ENCODE measurements around the gene ACOXL. TPM values are rescaled to one million over a fixed set of nuclear protein-coding genes. Genes with fewer than 3 reads are reported as not detected.

ACOXL gene
- total RNA-seq, 2 experiments from 2014 or later, result 0.26 to 0.41 TPM

DNA sequence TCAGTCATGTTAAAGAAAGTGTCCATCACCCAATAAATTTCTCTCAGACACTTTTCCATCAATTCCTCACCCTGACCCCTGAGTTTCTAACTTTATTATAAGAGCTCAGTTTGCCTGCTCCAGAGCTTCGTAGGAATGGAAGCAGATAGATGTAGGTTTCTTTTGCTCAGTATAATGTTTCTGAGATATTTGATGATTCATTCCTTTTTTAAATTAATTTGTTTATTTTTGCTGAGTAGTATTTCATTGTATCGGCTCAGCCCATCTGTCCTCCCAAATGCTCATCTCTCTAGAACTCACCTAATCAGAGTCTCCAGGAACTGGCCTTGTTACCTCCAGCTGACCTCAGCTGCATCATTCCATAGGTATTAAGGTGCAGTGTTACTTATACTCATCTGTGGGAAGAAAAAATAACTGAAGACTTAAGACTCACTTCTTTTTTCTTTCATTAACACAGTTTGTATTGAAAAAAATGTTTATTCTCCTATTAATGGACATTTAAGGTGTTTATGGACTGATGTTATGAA lies 376.4 kb downstream of the ACOXL start:
- H3K4me3 Mint-ChIP-seq, result no peak overlapping the region

DNA sequence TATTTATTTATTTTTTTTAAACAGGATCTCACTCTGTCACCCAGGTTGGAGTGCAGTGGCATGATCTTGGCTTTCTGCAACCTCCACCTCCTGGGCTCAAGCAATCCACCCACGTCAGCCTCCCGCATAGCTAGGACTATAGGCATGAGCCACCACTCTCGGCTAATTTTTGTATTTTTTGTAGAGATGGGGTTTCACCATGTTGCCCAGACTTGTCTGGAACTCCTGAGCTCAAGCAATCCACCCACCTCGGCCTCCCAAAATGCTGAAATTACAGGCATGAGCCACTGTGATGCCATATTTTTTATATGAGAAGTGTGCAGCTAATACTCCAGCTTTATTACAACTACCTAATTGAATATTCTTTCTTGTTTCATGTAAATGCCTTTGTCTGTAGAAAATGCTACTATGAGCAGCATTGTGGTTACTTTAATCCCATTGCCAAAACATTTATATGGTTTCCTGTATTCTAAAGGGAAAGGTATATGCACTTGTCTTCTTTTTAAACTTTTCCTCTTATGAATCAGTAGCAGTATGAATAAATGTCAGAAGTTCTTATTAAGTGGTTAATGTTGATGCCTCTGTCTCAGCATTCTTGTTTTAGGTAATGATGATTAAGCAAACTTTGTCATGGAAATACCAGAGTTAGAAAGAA lies 378.9 kb downstream of the ACOXL start:
- POLR2A ChIA-PET, result interaction anchor here (0.8 to 1.7 kb wide), 4 partner anchors 9 to 19 kb away, joined by 3 to 7 read pairs (median 4); partner anchors contain the start of gene BCL2L11
- Mint-ChIP-seq H3K36me3 (no peaks in the 10 kb centered on the region), H3K27me3 (peaks cover 58% of the 10 kb centered on the region), H3K4me3 (no peak overlapping the region), H3K27ac (no peak overlapping the region), H3K9me3 (no peaks in the 10 kb centered on the region), H3K4me1 (ENCODE audit: low read depth) (peaks cover 28% of the 10 kb centered on the region)
- CTCF ChIA-PET, result interaction anchor here (0.7 kb wide), 1 partner anchor 20 kb away, joined by 3 read pairs; no protein-coding TSS in a partner anchor
- peak; percentile 57 for DNase-seq
- intact Hi-C loops (cut with micrococcal nuclease), result loop anchor here (1.0 to 10.0 kb wide), 5 partner anchors 10 to 344 kb away; no protein-coding TSS in a partner anchor

More for the DNA sequence above, 376.4 kb downstream of the ACOXL start:
- Mint-ChIP-seq H3K27me3 (peaks cover 64% of the 10 kb centered on the region), H3K9me3 (no peaks in the 10 kb centered on the region), H3K4me1 (ENCODE audit: low read depth) (peaks cover 19% of the 10 kb centered on the region), H3K27ac (no peak overlapping the region), H3K36me3 (no peaks in the 10 kb centered on the region)
- ChIA-PET POLR2A (no interaction called here), CTCF (no interaction called here)
- intact Hi-C loops (cut with micrococcal nuclease), result no loop called here
- no peak for DNase-seq

DNA sequence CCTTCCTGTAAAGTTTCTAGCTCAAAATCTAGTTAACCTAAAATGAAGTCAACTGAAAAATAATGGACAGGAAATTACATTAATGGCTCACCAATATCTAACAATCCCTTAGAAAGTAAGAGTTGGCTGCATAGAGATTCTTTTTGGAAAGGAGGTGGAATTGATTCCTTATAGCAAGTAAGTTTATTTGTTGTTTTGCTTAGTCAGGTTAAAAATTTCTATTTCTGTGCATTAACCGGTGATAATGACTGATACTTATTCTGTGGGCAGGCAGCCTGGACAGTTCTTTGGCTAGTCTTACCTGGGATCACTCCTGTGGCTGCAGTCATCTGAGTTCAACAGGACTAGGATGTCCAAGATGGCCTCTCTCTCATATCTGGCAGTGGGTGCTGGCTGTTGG lies 381.5 kb downstream of the ACOXL start:
- Mint-ChIP-seq H3K4me3 (no peak overlapping the region), H3K27ac (no peak overlapping the region), H3K9me3 (no peaks in the 10 kb centered on the region), H3K4me1 (ENCODE audit: low read depth) (peaks cover 43% of the 10 kb centered on the region), H3K36me3 (no peaks in the 10 kb centered on the region), H3K27me3 (peaks cover 45% of the 10 kb centered on the region)
- CTCF ChIA-PET, result interaction anchor here (1.0 to 1.1 kb wide), 2 partner anchors 14 to 22 kb away, joined by 3 to 4 read pairs; no protein-coding TSS in a partner anchor
- POLR2A ChIA-PET, result no interaction called here
- intact Hi-C loops (cut with micrococcal nuclease), result loop anchor here (10.0 kb wide), 1 partner anchor 341 kb away; no protein-coding TSS in a partner anchor
- DNase-seq, result no peak

DNA sequence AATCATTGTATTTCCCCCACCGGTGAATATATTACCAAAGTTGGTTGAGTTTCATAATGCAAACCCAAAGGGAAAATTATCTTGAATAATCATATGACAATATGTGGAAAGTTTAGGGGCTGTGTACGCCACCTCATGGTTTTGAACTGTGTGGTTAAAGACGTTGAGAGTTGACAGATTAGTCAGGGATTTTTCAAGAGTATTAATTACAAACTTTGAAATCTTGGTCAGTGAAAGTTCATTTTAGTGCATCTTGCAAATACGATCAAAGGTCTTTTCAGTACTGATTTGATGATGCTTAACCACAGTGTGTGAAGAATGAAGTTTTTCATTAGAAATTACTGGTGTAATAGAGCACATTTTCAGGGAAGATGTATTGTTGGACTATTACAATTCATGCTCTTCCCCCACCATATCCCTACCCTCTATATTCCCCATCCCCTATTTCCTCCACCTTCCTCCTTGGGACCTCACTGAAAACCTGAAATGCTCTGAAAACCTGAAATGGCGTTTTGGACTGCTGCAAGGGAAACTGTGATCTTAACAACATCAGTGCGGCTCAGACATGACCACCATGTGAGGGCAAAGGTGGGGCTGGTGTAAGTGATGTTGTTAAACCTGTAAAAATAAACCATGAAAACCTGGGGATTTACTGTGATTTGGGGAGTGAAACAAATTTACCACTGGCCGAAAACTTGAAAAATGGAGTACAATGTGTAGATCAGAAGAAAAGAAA lies 383.8 kb downstream of the ACOXL start:
- ChIA-PET POLR2A (no interaction called here), CTCF (interaction anchor here (0.6 kb wide), 1 partner anchor 303 kb away, joined by 3 read pairs; no protein-coding TSS in a partner anchor)
- intact Hi-C loops (cut with micrococcal nuclease), result loop anchor here (2.0 to 10.0 kb wide), 7 partner anchors 23 to 339 kb away; no protein-coding TSS in a partner anchor
- Mint-ChIP-seq H3K4me1 (ENCODE audit: low read depth) (peaks cover 51% of the 10 kb centered on the region), H3K27ac (peak overlapping the region; percentile 52), H3K9me3 (no peaks in the 10 kb centered on the region), H3K36me3 (no peaks in the 10 kb centered on the region), H3K4me3 (peak overlapping the region; percentile 76), H3K27me3 (peaks cover 34% of the 10 kb centered on the region)
- peak; percentile 69 for DNase-seq

DNA sequence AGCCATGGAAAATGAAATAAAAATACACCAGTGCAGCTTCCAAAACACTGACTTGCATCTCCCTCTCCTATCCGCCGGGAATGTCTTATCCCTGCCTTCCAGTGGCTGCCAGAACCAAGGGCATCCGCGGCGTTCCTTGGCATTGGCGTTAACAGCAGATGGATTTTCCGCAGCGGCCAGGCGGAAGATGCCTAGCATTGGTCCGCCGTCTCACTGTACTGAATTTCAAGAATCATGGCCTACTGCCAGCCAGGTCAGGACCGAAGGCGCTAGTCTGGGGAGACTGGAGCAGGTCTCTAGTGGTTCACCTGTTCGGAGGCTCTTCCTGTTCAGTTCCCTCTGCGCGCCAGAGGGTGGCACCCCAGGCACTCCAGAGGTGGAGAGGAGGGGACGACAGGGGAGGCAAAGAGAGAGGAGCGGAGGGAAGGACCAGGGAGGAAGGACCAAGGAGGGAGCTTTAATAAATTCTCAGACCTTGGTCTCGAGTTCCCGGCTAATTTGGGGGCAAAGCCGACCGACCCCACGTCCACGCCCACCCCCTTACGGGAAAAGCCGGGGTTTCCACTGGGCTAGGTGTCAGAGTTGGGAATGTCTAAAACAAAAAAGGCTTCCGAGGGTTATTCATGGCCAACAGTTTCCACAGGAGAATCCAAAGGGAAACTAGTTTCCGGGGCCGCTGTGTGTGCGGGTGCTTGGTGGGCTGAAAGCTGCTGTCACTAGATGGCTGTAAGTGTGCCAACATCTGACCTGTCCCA lies 384.6 kb downstream of the ACOXL start:
- H3K4me1 Mint-ChIP-seq (ENCODE audit: low read depth), result peaks cover 48% of the 10 kb centered on the region
- CTCF ChIA-PET, result interaction anchor here (0.6 to 1.5 kb wide), 9 partner anchors 17 to 304 kb away, joined by 3 to 4 read pairs (median 3); no protein-coding TSS in a partner anchor
- H3K27me3 Mint-ChIP-seq, result peaks cover 34% of the 10 kb centered on the region

DNA sequence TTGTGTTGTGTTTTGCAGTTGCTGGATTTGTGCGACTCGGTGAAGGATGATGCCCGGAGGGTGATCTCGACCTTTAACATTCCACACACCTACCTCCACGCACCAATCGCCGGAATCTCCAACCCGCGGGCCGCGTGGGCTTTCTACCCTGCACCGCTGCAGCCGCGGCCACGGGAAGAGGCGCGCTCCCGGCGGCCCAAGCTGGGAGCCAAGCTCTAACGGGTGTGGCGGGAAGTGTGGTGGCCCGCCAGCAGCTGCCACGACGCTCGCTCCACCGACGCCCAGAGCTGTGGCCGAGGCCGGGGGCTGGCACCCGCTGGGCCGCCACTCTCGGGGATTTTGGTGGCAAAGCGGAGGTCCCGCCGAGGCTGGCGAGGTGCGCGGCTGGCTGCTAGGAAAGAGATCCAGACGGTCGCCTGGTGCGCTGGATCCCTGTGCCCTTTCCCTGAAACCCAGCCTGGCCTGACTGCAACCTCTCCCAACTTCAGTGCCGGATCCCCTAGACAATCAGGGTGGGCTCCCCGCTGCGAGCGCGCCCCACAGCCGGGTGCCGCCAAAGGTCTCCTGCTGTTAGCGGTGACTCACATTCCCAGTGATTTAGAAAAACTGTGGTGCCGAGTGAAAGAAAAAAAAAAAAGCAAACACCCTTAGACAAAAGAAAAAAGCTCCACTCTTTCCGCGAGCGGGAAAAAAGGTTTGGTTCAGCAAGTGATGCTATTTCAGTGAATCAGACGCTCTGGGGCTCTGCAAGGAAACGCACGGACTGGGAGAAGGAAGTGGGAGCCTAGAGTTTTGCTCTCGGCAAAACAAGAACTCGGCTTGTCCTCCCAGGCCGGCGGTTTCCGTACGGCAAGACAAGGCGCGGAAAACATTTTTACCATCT lies 385.5 kb downstream of the ACOXL start:
- intact Hi-C loops (cut with micrococcal nuclease), result loop anchor here (1.0 to 10.0 kb wide), 8 partner anchors 25 to 584 kb away; no protein-coding TSS in a partner anchor
- Mint-ChIP-seq H3K9me3 (no peaks in the 10 kb centered on the region), H3K4me1 (ENCODE audit: low read depth) (peaks cover 45% of the 10 kb centered on the region), H3K27me3 (peaks cover 27% of the 10 kb centered on the region), H3K4me3 (peak overlapping the region; percentile 76), H3K27ac (peak overlapping the region; percentile 79), H3K36me3 (peaks cover 2% of the 10 kb centered on the region)
- CTCF ChIA-PET, result interaction anchor here (0.7 to 1.5 kb wide), 9 partner anchors 15 to 305 kb away, joined by 3 to 4 read pairs (median 3); no protein-coding TSS in a partner anchor
- POLR2A ChIA-PET, result interaction anchor here (0.6 kb wide), 1 partner anchor 255 kb away, joined by 3 read pairs; no protein-coding TSS in a partner anchor
- peak; percentile 62 for DNase-seq

More for the DNA sequence above, 384.6 kb downstream of the ACOXL start:
- peak; percentile 85 for DNase-seq
- Mint-ChIP-seq H3K36me3 (peaks cover 2% of the 10 kb centered on the region), H3K9me3 (no peaks in the 10 kb centered on the region), H3K4me3 (peak overlapping the region; percentile 76), H3K27ac (peak overlapping the region; percentile 68)
- POLR2A ChIA-PET, result no interaction called here
- intact Hi-C loops (cut with micrococcal nuclease), result loop anchor here (1.0 to 10.0 kb wide), 8 partner anchors 24 to 585 kb away; no protein-coding TSS in a partner anchor

DNA sequence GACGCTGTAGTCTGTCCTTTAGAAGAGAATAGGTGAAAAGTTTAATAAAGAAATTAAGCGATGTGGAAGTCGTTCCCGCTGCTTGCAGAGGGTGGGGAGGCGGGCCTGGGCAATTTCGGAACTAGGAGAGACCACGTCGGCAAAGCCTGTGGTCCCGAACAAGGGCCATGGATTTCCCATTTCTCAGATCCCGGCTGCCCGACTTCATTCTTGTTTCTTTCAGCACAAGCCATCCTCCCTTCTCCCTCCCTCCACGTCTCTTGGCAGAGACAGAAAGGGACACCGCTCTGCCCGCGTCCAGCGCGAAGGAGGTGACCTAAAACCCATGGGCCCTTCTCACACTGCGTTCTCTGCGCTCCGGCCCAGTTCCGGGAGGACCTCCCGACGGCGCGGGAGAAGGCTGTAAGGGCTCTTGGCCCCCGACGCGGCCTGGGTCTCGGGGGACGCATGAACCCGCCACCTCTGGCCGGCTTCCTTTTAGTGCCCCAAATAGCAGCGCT lies 386.2 kb downstream of the ACOXL start:
- no peaks in the 10 kb centered on the region for H3K9me3 Mint-ChIP-seq
- intact Hi-C loops (cut with micrococcal nuclease), result loop anchor here (5.0 to 10.0 kb wide), 3 partner anchors 49 to 336 kb away; no protein-coding TSS in a partner anchor
- H3K4me1 Mint-ChIP-seq (ENCODE audit: low read depth), result peaks cover 50% of the 10 kb centered on the region
- H3K4me3 Mint-ChIP-seq, result peak overlapping the region; percentile 76
- no peak for DNase-seq
- ChIA-PET POLR2A (no interaction called here), CTCF (interaction anchor here (0.7 kb wide), 1 partner anchor 14 kb away, joined by 3 read pairs; no protein-coding TSS in a partner anchor)
- peaks cover 21% of the 10 kb centered on the region for H3K27me3 Mint-ChIP-seq
- peak overlapping the region; percentile 79 for H3K27ac Mint-ChIP-seq
- peaks cover 6% of the 10 kb centered on the region for H3K36me3 Mint-ChIP-seq

DNA sequence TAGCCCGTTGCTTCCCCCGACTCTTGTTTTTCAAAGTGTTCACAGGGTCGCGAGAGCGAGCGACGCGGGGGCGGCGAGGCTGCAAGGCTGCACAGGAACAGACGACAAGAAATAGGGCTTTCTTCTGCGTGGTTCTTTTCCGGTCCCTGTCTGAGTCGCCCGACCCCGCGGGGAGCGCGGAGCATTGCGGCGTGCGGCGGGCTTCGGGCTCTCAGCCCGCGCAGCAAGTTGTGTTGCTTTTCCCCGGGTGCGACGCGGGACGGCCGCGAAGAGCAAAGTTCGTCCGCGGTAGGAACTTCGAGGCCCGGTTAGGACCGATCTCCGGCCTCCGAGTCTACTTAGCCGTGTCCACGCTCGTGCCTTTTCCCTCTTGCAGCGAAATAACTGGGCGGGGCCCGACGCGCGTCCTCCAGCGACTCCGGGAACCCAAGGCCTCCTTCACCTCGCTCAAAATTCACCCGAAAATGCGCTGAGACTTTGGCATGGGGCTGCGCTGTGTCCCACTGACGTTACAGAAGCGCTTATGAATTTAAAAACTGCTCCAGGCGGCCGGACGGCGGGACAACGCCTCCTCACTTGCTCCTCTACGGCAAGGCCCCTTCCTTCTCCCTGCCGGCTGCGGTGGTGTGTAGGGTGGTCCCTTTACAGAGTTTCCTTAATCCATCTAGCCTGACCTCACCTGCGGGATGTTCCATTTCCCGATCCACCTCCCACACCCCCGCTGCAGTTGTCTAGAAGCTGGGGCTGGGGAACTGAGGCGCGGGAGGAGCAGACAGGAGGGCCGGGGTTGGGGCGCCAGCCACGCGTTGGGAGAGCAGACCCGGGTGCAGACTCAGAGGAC lies 386.8 kb downstream of the ACOXL start:
- CTCF ChIA-PET, result interaction anchor here (1.7 kb wide), 1 partner anchor 49 kb away, joined by 6 read pairs; no protein-coding TSS in a partner anchor
- Mint-ChIP-seq H3K36me3 (peaks cover 11% of the 10 kb centered on the region), H3K4me3 (peak overlapping the region; percentile 76), H3K27ac (peak overlapping the region; percentile 79), H3K27me3 (peaks cover 18% of the 10 kb centered on the region), H3K9me3 (no peaks in the 10 kb centered on the region), H3K4me1 (ENCODE audit: low read depth) (peaks cover 54% of the 10 kb centered on the region)
- POLR2A ChIA-PET, result interaction anchor here (2.3 kb wide), 1 partner anchor 8 kb away, joined by 7 read pairs; no protein-coding TSS in a partner anchor
- intact Hi-C loops (cut with micrococcal nuclease), result loop anchor here (5.0 to 10.0 kb wide), 3 partner anchors 48 to 336 kb away; no protein-coding TSS in a partner anchor
- DNase-seq, result peak; percentile 55

DNA sequence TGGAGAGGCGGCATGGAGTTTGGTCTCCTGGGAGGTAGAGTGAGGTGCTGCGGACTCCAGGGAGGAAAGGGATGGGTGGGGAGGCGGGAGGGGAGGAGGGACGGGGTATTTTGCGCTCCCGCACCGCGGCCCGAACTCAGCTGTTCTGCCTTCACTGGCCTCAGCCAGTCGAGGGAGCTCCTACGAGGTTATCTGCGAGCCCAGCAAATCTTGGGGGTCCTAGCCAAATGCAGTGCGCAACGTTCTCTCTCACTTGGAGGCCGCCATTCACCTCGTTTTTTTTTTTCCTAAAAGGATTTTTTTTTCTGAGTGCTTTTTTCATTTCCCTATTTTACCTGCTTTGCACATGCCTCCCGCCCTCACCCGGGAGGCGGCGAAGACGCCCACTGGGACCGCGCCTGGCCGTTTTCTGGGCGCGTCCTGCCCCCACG lies 387.5 kb downstream of the ACOXL start:
- H3K9me3 Mint-ChIP-seq, result no peaks in the 10 kb centered on the region
- DNase-seq, result peak; percentile 40
- intact Hi-C loops (cut with micrococcal nuclease), result loop anchor here (5.0 to 10.0 kb wide), 4 partner anchors 47 to 443 kb away; partner anchors contain the start of gene BUB1
- peaks cover 56% of the 10 kb centered on the region for H3K4me1 Mint-ChIP-seq (ENCODE audit: low read depth)
- peak overlapping the region; percentile 76 for H3K4me3 Mint-ChIP-seq
- H3K36me3 Mint-ChIP-seq, result peaks cover 17% of the 10 kb centered on the region
- POLR2A ChIA-PET, result interaction anchor here (1.2 to 2.3 kb wide), 3 partner anchors 9 to 415 kb away, joined by 3 to 7 read pairs (median 7); no protein-coding TSS in a partner anchor
- H3K27me3 Mint-ChIP-seq, result peaks cover 13% of the 10 kb centered on the region
- CTCF ChIA-PET, result interaction anchor here (1.7 kb wide), 1 partner anchor 48 kb away, joined by 6 read pairs; no protein-coding TSS in a partner anchor
- H3K27ac Mint-ChIP-seq, result peak overlapping the region; percentile 79
